Raji (cell line): ENCODE measurements around the gene ANO3.

Experiments
- POLR2A ChIP-seq: IDR thresholded peaks from 2 replicates; pipeline ENCODE4 v1.6.1; 2011; ENCODE audit warnings: low read depth, low read length, control low read depth; ENCODE audit not compliant: insufficient read depth

ANO3 gene

DNA sequence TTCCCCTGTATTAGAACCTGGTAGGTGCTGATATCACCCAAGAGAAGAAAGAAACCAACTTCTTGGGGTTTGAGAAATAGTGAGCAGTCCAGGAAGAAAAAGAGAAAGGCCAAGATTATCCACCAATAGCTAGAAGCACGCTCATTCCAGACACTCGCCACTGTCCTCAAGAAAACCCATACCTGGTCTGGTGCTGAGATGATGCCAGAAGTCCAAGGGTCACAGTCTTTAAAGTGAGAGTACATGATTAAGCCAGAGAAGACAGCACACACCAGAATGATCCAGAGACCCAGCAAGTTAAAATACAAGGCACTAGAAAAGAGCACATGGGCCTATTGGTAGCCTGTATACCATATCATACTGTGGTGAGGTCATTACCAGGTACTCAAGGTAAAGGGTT, 366.3 kb downstream of the ANO3 start:
- no peak for TF ChIP-seq POLR2A

DNA sequence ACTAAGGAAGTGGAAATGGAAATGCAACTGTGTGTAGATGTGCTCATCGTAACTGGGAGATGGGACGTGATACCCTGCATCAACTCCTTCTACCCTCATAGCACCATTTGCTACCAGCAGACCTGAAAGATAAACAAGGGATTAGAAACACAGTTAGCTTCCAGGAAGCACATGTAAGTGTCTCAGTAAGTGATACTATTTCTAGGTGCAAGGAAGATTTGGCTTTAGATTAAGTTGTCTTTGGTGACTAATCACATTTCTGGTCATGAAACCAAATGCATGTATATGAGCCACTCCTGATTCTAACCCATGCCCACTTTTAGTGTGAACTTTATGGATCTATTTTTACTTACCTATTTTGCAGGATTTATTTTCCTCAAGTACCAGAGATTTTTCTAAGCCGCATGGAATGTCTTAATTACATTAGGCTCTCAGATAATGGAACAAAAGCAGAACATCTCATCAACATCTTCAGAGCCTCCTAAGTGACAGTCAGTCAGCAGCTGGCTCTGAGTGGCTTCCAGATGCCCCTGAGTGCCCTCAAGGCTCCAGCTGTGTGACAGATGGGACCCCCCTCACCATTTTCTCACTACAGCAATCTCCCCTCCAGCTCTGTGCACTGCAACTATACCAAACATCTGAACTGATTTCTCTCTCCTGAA, 368.8 kb downstream of the ANO3 start:
- TF ChIP-seq POLR2A, result no peak

DNA sequence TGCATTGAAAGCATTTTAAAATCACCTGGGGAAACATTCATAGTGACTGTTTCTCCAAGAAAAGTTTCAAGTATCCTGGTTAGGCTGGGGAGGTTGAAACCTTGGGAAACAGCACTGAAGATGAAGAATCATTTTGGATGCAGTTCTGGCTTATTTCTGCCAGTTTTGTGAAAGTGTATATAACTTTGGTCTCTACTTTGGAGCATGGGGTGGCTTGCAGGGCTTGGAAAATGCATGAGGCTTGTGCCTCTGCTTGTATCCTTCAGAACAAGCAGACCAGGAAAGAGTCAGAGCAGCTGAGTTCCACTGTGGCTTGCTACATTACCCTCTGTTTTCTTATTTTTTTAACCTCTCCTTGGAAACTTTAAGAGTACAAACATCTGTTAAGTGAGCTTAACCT, 370.5 kb downstream of the ANO3 start:
- TF ChIP-seq POLR2A, result no peak

DNA sequence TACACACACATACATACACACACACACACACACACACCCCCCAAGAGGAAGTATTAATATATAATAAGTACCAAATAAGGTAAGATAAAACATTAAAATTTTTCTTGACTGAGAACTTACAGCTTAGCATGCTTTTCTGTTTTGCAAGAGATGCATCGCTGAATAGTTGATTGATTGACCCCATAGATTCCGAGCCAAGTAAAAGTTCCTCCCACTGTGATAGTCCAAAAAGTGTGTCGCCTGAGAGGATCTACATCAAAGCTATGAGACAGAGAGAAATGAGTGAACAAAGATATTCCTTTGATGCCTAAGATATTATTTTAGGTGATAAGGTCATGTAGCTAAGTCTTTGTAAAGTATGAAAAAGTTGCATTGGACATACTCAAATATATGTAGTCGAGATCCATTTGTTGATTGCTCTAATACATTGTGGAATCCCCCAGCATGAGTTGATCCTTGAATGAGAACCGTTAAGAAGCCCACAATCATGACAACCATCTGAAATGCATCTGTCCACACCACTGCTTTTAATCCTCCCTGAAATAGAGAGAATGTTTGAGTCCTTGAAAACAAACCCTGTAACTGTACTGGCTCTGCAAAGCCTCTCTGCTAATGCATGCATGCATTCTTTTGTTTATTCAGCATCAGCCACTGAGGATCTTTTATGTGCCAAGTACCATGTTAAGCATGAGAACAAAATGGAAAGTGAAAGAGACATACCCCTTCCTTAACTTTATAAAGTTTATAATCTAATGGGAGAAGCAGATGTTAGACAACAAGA, 371.7 kb downstream of the ANO3 start:
- TF ChIP-seq POLR2A, result no peak

DNA sequence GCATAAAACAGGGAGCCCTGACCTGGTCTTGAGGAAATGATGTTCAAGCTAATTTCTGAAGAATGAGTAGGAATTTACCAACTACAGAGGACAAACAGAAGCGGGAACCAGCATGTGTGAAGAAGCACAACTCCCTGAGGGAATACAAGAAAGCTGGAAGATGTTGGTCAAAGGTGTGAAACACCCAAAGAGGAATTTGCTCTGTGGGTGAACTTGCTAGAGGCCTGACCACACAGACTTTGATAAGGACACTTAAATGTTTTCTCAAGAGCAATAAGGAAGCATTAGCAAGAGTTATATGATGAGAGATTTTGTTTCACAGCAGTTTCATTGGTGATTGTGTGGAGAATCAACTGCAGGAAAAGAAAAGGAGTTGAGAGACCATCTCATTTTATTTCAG, 372.3 kb downstream of the ANO3 start:
- no peak for TF ChIP-seq POLR2A

DNA sequence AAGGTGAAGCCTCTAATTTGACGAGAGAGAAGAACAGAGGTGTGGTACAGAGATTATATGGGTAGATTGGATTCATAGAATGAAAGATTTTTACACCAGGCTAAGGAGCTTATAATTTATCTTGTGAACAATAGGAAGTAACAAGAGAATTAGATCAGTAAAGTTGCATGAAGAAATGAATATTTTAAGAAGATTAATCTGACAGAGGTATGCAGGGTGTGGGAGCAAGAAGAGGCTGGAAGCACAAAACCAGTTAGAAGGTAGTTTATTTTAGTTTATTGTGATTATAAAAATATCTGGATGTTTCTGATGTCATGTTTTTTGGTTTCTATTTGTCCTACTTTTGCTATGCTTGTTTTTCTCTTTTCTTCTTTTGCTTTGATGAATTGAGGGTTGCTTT, 374.3 kb downstream of the ANO3 start:
- no peak for TF ChIP-seq POLR2A

DNA sequence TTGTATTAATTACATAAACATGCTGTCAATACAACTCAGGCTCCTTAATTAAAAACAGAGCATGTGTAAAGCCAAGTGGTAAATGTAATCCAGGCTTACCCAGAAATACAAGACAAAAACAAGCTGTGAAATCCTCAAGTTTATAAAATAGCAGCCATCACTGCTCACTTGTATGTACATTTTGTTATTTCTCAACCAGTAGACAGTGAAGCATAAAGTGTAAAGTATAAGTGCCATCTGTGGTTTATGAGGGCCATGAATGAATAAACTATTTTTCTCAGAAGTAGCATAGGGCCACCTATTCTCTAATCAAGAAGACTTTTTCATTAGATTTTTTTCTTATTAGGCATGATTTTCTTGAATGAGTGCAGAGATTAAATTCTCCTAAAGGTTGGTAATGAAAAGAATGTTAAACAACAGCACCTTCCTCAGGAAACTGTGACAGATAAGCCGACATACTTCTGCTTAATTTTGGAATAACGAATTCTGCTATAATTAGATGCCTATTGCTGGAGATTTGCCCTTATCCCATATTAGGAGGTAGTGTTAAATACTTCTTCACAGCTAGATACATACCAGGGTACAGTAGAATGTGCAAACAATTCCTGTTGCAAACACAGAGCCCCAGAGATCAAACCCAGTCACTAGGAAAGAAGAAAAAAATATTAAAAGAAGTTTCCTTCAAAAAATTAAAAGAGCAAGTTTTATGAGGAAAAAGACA, 377.0 kb downstream of the ANO3 start:
- TF ChIP-seq POLR2A, result no peak

DNA sequence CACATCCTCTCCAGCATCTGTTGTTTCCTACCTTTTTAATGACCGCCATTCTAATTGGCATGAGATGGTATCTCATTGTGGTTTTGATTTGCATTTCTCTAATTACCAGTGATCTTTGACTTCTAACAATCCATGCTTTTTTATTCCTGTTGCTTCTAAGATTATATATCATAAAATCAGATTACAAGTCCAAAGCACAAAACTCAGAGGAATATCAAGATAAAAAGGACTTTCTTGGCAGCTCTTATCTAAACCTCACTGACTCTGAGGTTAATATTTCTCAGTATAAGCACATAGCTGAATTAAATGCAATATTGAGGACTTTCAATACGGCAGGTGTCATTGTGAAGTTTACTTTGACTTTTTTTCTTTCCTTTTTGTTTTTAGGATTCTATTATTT, 378.6 kb downstream of the ANO3 start:
- no peak for TF ChIP-seq POLR2A

DNA sequence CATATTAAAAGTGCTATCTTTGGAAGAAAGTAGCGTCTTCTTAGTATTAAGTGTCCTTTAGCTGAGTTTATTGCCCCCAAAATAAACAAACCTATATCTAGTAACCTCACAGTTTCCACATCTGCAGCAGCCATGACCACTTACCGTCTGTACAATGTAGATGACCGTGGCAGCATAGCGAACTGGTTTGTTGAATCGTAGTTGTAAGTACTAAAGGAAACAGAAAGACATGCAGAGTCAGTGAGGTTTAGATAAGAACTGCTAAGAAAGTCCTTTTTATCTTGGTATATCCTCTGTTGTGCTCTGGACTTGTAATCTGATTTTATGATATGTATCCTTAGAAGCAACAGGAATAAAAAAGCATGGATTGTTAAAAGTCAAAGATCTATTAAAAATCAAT, 380.6 kb downstream of the ANO3 start:
- no peak for TF ChIP-seq POLR2A
